Measurements from ENCODE around the gene KAZN.

KAZN gene

GRCh38 chr1:14769486-14770274, 171.2 kb downstream of the KAZN start:
- in situ Hi-C loops (cut with HindIII; ENCODE audit: low pct_ligation_motif_present, low pct_unique_long_range_greater_than_20kb, low sequenced_read_pairs): no loop called here
- no peak for DNase-seq

- in situ Hi-C loops (cut with HindIII; ENCODE audit: low pct_ligation_motif_present, low pct_unique_long_range_greater_than_20kb, low sequenced_read_pairs): no loop called here
- DNase-seq: no peak
Observed at GRCh38 chr1:14773396-14774025, 175.0 kb downstream of the KAZN start.

GRCh38 chr1:14774225-14774624, 175.7 kb downstream of the KAZN start:
- in situ Hi-C loops (cut with HindIII; ENCODE audit: low pct_ligation_motif_present, low pct_unique_long_range_greater_than_20kb, low sequenced_read_pairs): no loop called here
- no peak for DNase-seq

GRCh38 chr1:14774988-14775387, 176.5 kb downstream of the KAZN start:
- no peak for DNase-seq
- in situ Hi-C loops (cut with HindIII; ENCODE audit: low pct_ligation_motif_present, low pct_unique_long_range_greater_than_20kb, low sequenced_read_pairs): no loop called here

GRCh38 chr1:14775434-14775833, 176.9 kb downstream of the KAZN start:
- no peak for DNase-seq
- in situ Hi-C loops (cut with HindIII; ENCODE audit: low pct_ligation_motif_present, low pct_unique_long_range_greater_than_20kb, low sequenced_read_pairs): no loop called here

- DNase-seq: no peak
- in situ Hi-C loops (cut with HindIII; ENCODE audit: low pct_ligation_motif_present, low pct_unique_long_range_greater_than_20kb, low sequenced_read_pairs): no loop called here
Observed at GRCh38 chr1:14777516-14778506, 179.3 kb downstream of the KAZN start.

GRCh38 chr1:14778541-14778897, 180.0 kb downstream of the KAZN start:
- in situ Hi-C loops (cut with HindIII; ENCODE audit: low pct_ligation_motif_present, low pct_unique_long_range_greater_than_20kb, low sequenced_read_pairs): no loop called here
- no peak for DNase-seq

GRCh38 chr1:14778898-14779865, 180.7 kb downstream of the KAZN start:
- in situ Hi-C loops (cut with HindIII; ENCODE audit: low pct_ligation_motif_present, low pct_unique_long_range_greater_than_20kb, low sequenced_read_pairs): no loop called here
- peak; percentile 39 for DNase-seq

GRCh38 chr1:14780271-14780670, 181.8 kb downstream of the KAZN start:
- in situ Hi-C loops (cut with HindIII; ENCODE audit: low pct_ligation_motif_present, low pct_unique_long_range_greater_than_20kb, low sequenced_read_pairs): no loop called here
- DNase-seq: no peak

GRCh38 chr1:14781811-14782210, 183.3 kb downstream of the KAZN start:
- in situ Hi-C loops (cut with HindIII; ENCODE audit: low pct_ligation_motif_present, low pct_unique_long_range_greater_than_20kb, low sequenced_read_pairs): no loop called here
- no peak for DNase-seq

- in situ Hi-C loops (cut with HindIII; ENCODE audit: low pct_ligation_motif_present, low pct_unique_long_range_greater_than_20kb, low sequenced_read_pairs): no loop called here
- DNase-seq: peak; percentile 17
Observed at GRCh38 chr1:14782741-14783591, 184.5 kb downstream of the KAZN start.

GRCh38 chr1:14783592-14783886, 185.1 kb downstream of the KAZN start:
- no peak for DNase-seq
- in situ Hi-C loops (cut with HindIII; ENCODE audit: low pct_ligation_motif_present, low pct_unique_long_range_greater_than_20kb, low sequenced_read_pairs): no loop called here

GRCh38 chr1:14784790-14785773, 186.6 kb downstream of the KAZN start:
- in situ Hi-C loops (cut with HindIII; ENCODE audit: low pct_ligation_motif_present, low pct_unique_long_range_greater_than_20kb, low sequenced_read_pairs): no loop called here
- DNase-seq: no peak

- no peak for DNase-seq
- in situ Hi-C loops (cut with HindIII; ENCODE audit: low pct_ligation_motif_present, low pct_unique_long_range_greater_than_20kb, low sequenced_read_pairs): no loop called here
Observed at GRCh38 chr1:14786109-14786675, 187.7 kb downstream of the KAZN start.

GRCh38 chr1:14786681-14787080, 188.2 kb downstream of the KAZN start:
- in situ Hi-C loops (cut with HindIII; ENCODE audit: low pct_ligation_motif_present, low pct_unique_long_range_greater_than_20kb, low sequenced_read_pairs): no loop called here
- no peak for DNase-seq

- no peak for DNase-seq
- in situ Hi-C loops (cut with HindIII; ENCODE audit: low pct_ligation_motif_present, low pct_unique_long_range_greater_than_20kb, low sequenced_read_pairs): no loop called here
Observed at GRCh38 chr1:14787604-14788003, 189.1 kb downstream of the KAZN start.
